Caco-2 (cell line): ENCODE measurements around the gene LRRC27. TPM values are rescaled to one million over a fixed set of nuclear protein-coding genes. Genes with fewer than 3 reads are reported as not detected.
A peak's percentile ranks its signal among the peaks of the same experiment; 100 is the strongest.

Experiments used
- BruUV-seq: library from RNA; stranded (reverse); fragments of 400-500 nt; replicated peaks from 2 replicates; lab custom pipeline; 2021; lab: Mats Ljungman, UMichigan
- CTCF ChIA-PET: fragments of 300-600 bp; sonication (Branson Sonifier 250); formaldehyde crosslinking; loops from one replicate; lab custom pipeline; 2022; ENCODE audit warnings: antibody characterized with exemption; lab: Charles Lee
- POLR2A ChIA-PET: fragments of 300-600 bp; sonication (Branson Sonifier 250); formaldehyde crosslinking; loops from one replicate; lab custom pipeline; 2022; ENCODE audit warnings: antibody characterized with exemption; lab: Charles Lee
- DNase-seq, 2 experiments: peaks; one replicate each; pipeline versions ENCODE4 v3.0.0 to v3.0.0-alpha.2; 2020 to 2022
- H3K27me3 ChIP-seq: replicated peaks from 2 replicates; pipeline ENCODE4 v1.6.0; 2011; ENCODE audit warnings: low read length; ENCODE audit not compliant: control insufficient read depth, insufficient read depth
- H3K36me3 ChIP-seq: 2 replicates; pipeline ENCODE4 v1.5.1; 2011; ENCODE audit warnings: low read length; ENCODE audit not compliant: control insufficient read depth, insufficient read depth
- H3K4me1 ChIP-seq: fragments of 250-450 bp; sonication (Bioruptor Pico); 2 replicates; pipeline ENCODE4 v1.5.1; 2020; ENCODE audit warnings: mild to moderate bottlenecking
- H3K4me3 ChIP-seq: 2 replicates; pipeline ENCODE4 v1.5.1; 2011; ENCODE audit warnings: low read depth, mild to moderate bottlenecking, control low read depth, low read length
- H3K9me3 ChIP-seq: fragments of 250-450 bp; sonication (Bioruptor Pico); 2 replicates; pipeline ENCODE4 v1.5.1; 2020; ENCODE audit warnings: mild to moderate bottlenecking, moderate library complexity
- H3K27ac Mint-ChIP-seq: one replicate; pipeline ENCODE4 v1.8.0; 2022; ENCODE audit warnings: mixed read lengths; ENCODE audit not compliant: unreplicated experiment
- H3K27me3 Mint-ChIP-seq: one replicate; pipeline ENCODE4 v1.8.0; 2022; ENCODE audit warnings: mixed read lengths; ENCODE audit not compliant: insufficient read depth, unreplicated experiment
- H3K36me3 Mint-ChIP-seq: one replicate; pipeline ENCODE4 v1.8.0; 2022; ENCODE audit warnings: mild to moderate bottlenecking, mixed read lengths; ENCODE audit not compliant: insufficient read depth, unreplicated experiment
- H3K4me1 Mint-ChIP-seq: one replicate; pipeline ENCODE4 v1.8.0; 2022; ENCODE audit warnings: low read depth, mixed read lengths; ENCODE audit not compliant: unreplicated experiment
- H3K4me3 Mint-ChIP-seq: one replicate; pipeline ENCODE4 v1.8.0; 2022; ENCODE audit warnings: mild to moderate bottlenecking, moderate library complexity, mixed read lengths; ENCODE audit not compliant: unreplicated experiment
- H3K9me3 Mint-ChIP-seq: one replicate; pipeline ENCODE4 v1.8.0; 2022; ENCODE audit warnings: mixed read lengths; ENCODE audit not compliant: unreplicated experiment
- intact Hi-C: fragments of 100-400 bp; cut with micrococcal nuclease; formaldehyde crosslinking; loops from one replicate; pipeline ENCODE4 v1.10.0; 2022; ENCODE audit not compliant: unreplicated experiment
- total RNA-seq: library from RNA; stranded (reverse); gene quantifications from 2 replicates; pipeline ENCODE4 v1.2.3, GENCODE V29; 2022
- TF ChIP-seq, protein P1 (sequence below), 2 experiments: fragments of 200-600 bp in 1 of 2; IDR thresholded peaks; 1 replicate in 1 of 2; 2 replicates in 1 of 2; pipeline versions ENCODE4 v1.5.1 to v1.8.0; 2011 to 2022; ENCODE audit warnings: antibody characterized with exemption in 1 of 2, control low read depth in 1 of 2, inconsistent platforms in 1 of 2, low read depth in 1 of 2, low read length in 1 of 2, mild to moderate bottlenecking in 1 of 2, moderate library complexity in 1 of 2; ENCODE audit not compliant: insufficient read depth in 1 of 2, severe bottlenecking in 1 of 2, unreplicated experiment in 1 of 2

Gene LRRC27
- total RNA-seq, 1 experiment from 2014 or later = 11.7 TPM

DNA sequence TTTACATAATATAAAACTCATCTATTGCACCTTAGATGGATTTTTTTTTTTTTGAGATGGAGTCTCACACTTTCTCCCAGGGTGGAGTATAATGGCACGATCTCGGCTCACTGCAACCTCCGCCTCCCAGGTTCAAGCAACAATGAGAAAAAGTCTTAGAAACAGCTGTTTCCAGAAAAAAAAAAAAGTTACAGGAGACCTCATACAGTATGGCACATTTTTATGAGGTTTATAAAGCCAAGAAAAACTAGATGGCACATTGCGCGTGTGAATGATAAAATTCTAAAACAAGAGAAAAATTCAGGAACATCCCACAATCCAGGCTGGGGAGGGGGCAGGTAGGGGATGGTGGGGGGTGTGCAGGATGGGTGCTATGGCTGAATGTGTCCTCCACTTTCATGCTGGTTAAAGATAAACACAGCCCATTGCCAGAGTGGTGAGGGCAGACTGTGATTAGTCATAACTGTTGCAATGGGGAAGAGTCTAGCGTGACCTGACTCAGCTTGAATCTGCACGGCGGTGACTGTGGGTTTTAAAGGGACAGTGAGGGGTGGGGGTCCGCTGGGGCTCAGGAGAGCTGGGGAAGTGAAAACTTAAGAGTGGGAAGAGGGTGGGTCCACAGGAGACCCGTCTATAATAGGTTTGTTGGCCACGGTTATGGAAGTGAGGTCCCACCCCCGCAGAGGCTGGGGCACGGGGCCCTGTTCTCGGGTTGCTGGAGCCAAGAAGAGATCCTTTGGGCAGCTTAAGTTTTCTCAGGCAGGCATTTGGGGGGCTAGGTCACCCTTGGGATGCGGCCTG, 11.9 kb upstream of the LRRC27 start:
- no TSS peak for BruUV-seq
- H3K4me3 Mint-ChIP-seq = no peak overlapping the region
- Histone ChIP-seq H3K4me3 (no peak overlapping the region), H3K9me3 (no peaks in the 10 kb centered on the region), H3K4me1 (no peaks in the 10 kb centered on the region), H3K27me3 (no peaks in the 10 kb centered on the region), H3K36me3 (no peaks in the 10 kb centered on the region)
- CTCF ChIA-PET = no interaction called here
- no peak for DNase-seq
- POLR2A ChIA-PET = no interaction called here
- peaks cover 7% of the 10 kb centered on the region for H3K36me3 Mint-ChIP-seq
- H3K9me3 Mint-ChIP-seq = no peaks in the 10 kb centered on the region
- no peaks in the 10 kb centered on the region for H3K4me1 Mint-ChIP-seq
- TF ChIP-seq, protein P1, sequence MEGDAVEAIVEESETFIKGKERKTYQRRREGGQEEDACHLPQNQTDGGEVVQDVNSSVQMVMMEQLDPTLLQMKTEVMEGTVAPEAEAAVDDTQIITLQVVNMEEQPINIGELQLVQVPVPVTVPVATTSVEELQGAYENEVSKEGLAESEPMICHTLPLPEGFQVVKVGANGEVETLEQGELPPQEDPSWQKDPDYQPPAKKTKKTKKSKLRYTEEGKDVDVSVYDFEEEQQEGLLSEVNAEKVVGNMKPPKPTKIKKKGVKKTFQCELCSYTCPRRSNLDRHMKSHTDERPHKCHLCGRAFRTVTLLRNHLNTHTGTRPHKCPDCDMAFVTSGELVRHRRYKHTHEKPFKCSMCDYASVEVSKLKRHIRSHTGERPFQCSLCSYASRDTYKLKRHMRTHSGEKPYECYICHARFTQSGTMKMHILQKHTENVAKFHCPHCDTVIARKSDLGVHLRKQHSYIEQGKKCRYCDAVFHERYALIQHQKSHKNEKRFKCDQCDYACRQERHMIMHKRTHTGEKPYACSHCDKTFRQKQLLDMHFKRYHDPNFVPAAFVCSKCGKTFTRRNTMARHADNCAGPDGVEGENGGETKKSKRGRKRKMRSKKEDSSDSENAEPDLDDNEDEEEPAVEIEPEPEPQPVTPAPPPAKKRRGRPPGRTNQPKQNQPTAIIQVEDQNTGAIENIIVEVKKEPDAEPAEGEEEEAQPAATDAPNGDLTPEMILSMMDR (IDR thresholded peaks at IDR 0.05; ENCODE audit: insufficient read depth in 1 of 2, low read depth in 1 of 2, low read length in 1 of 2, severe bottlenecking in 1 of 2, unreplicated experiment in 1 of 2) = no peak
- intact Hi-C loops = no loop called here
- H3K27ac Mint-ChIP-seq = peak overlapping the region; percentile 56
- no peaks in the 10 kb centered on the region for H3K27me3 Mint-ChIP-seq

DNA sequence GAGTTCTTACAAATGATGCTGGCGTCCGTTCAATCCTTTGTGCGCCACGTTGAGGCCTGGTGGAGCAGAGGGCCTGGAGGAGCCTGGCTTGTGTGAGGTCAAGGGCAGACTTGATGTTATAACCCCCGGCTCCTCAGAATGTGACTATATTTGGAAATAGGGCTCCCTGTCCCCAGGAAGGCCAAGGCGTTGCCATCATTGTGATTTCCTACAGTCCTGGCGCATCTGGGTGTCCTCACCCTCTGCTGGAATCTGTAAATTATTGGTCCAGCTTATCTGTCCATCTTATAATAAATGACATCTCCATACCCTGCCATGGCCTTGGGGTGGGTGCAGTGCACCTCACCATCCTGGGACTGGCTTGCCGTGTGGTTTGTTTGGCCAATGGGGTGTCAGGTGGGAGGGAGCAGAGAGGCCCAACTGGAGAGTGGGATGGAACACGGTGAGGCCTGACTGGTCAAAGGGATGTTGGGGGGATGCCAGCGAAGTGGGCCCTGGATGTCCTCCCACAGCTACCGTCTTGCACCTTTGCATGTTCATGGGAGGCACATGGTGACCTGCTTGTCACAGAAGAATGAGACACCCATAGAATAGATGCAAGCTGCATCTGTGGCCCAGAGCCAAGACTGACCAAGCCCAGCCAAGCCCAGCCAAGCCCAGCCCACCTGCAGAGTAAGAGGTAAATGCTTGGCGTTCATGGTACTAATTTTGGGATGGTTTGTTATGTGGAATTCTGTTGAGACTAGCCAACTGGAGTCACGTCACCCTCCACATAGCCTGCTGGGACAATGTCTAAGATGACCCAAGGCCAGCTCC, 11.1 kb upstream of the LRRC27 start:
- ChIA-PET CTCF (no interaction called here), POLR2A (no interaction called here)
- no peaks in the 10 kb centered on the region for H3K27me3 Mint-ChIP-seq
- no peaks in the 10 kb centered on the region for H3K4me1 Mint-ChIP-seq
- Histone ChIP-seq H3K9me3 (no peaks in the 10 kb centered on the region), H3K36me3 (no peaks in the 10 kb centered on the region), H3K4me1 (peaks cover 2% of the 10 kb centered on the region; the same call in 1 of the 2 replicates), H3K4me3 (no peak overlapping the region), H3K27me3 (no peaks in the 10 kb centered on the region)
- BruUV-seq = no TSS peak
- TF ChIP-seq, protein P1 (IDR thresholded peaks at IDR 0.05; ENCODE audit: insufficient read depth in 1 of 2, low read depth in 1 of 2, low read length in 1 of 2, severe bottlenecking in 1 of 2, unreplicated experiment in 1 of 2) = no peak
- H3K4me3 Mint-ChIP-seq = no peak overlapping the region
- H3K27ac Mint-ChIP-seq = peak overlapping the region; percentile 56
- H3K36me3 Mint-ChIP-seq = peaks cover 9% of the 10 kb centered on the region
- intact Hi-C loops = no loop called here
- no peaks in the 10 kb centered on the region for H3K9me3 Mint-ChIP-seq
- no peak for DNase-seq

DNA sequence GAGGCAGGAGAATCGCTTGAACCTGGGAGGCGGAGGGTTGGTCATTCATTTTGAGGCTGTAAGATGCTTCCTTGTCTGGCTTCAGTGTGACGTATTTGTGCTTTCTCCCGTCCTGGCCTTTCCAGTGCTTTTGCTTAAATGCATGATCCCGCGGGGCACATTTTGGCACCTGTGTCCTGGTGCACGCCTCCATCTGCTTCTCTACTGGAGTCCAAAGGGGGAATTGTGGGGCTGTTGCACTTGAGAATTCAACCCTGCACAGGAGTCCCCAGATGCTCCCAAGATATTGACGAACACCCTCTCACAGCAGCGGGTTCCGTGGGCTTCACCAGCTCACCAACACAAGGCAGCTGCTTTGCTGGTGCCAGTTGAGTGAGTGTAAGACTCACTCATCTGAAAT, 10.3 kb upstream of the LRRC27 start:
- intact Hi-C loops = no loop called here
- H3K4me1 Mint-ChIP-seq = no peaks in the 10 kb centered on the region
- TF ChIP-seq, protein P1 (IDR thresholded peaks at IDR 0.05; ENCODE audit: insufficient read depth in 1 of 2, low read depth in 1 of 2, low read length in 1 of 2, severe bottlenecking in 1 of 2, unreplicated experiment in 1 of 2) = no peak
- Histone ChIP-seq H3K9me3 (no peaks in the 10 kb centered on the region), H3K4me3 (no peak overlapping the region), H3K36me3 (no peaks in the 10 kb centered on the region), H3K27me3 (no peaks in the 10 kb centered on the region), H3K4me1 (peaks cover 10% of the 10 kb centered on the region; the same call in 1 of the 2 replicates)
- H3K27me3 Mint-ChIP-seq = no peaks in the 10 kb centered on the region
- ChIA-PET CTCF (no interaction called here), POLR2A (no interaction called here)
- H3K9me3 Mint-ChIP-seq = no peaks in the 10 kb centered on the region
- no peak overlapping the region for H3K27ac Mint-ChIP-seq
- H3K36me3 Mint-ChIP-seq = peaks cover 9% of the 10 kb centered on the region
- DNase-seq = no peak
- BruUV-seq = no TSS peak
- no peak overlapping the region for H3K4me3 Mint-ChIP-seq
